ENCODE results near the gene ITSN2.

- no peak for TF ChIP-seq CTCF (IDR thresholded peaks at IDR 0.05)
- TF ChIP-seq POLR2A (IDR thresholded peaks at IDR 0.05): no peak
These were observed 101.0 kb downstream of the ITSN2 start for GRCh38 chr2:24259316-24259715.
